Duodenal mucosa (tissue), 2 donors: Measurements from ENCODE around the gene GSN.

Source experiments
- H3K27ac ChIP-seq: one replicate; pipeline ENCODE4 v1.7.0; 2013; ENCODE audit warnings: low read depth, low read length
- H3K27me3 ChIP-seq, 2 donors: one replicate each; pipeline ENCODE4 v1.7.0; 2013; ENCODE audit warnings: low read length in 2 of 2, control low read depth in 1 of 2; ENCODE audit not compliant: insufficient read depth in 2 of 2, control insufficient read depth in 1 of 2
- H3K36me3 ChIP-seq, 2 donors: one replicate each; pipeline ENCODE4 v1.7.0; 2013; ENCODE audit warnings: low read length in 2 of 2, control low read depth in 1 of 2; ENCODE audit not compliant: insufficient read depth in 2 of 2, control insufficient read depth in 1 of 2
- H3K4me1 ChIP-seq, 2 donors: one replicate each; pipeline ENCODE4 v1.7.0; 2013; ENCODE audit warnings: low read length in 2 of 2, control low read depth in 1 of 2; ENCODE audit not compliant: insufficient read depth in 2 of 2, control insufficient read depth in 1 of 2
- H3K4me3 ChIP-seq, 2 donors: one replicate each; pipeline ENCODE4 v1.7.0; 2013; ENCODE audit warnings: low read length in 2 of 2, low read depth in 1 of 2
- H3K9ac ChIP-seq, 2 donors: one replicate each; pipeline ENCODE4 v1.7.0; 2013; ENCODE audit warnings: low read length in 2 of 2, low read depth in 1 of 2
- H3K9me3 ChIP-seq, 2 donors: one replicate each; pipeline ENCODE4 v1.7.0; 2013; ENCODE audit warnings: low read length in 2 of 2, control low read depth in 1 of 2; ENCODE audit not compliant: control insufficient read depth in 1 of 2

GSN gene

GRCh38 chr9:121313458-121314152 lies 45.6 kb downstream of the GSN start:
- no peak overlapping the region for H3K4me3 ChIP-seq
- H3K36me3 ChIP-seq, result peaks cover 46 to 54% of the 10 kb centered on the region in 2 donors
- H3K9ac ChIP-seq, result no peak overlapping the region
- H3K4me1 ChIP-seq, result peaks cover 0 to 3% of the 10 kb centered on the region in 2 donors
- no peaks in the 10 kb centered on the region for H3K27me3 ChIP-seq
- no peak overlapping the region for H3K27ac ChIP-seq
- no peaks in the 10 kb centered on the region for H3K9me3 ChIP-seq

- H3K4me1 ChIP-seq, result peaks cover 4 to 9% of the 10 kb centered on the region in 2 donors
Observed at GRCh38 chr9:121316378-121316777, 48.4 kb downstream of the GSN start.

GRCh38 chr9:121316852-121317373 lies 49.0 kb downstream of the GSN start:
- H3K4me3 ChIP-seq, result no peak overlapping the region
- peaks cover 34 to 49% of the 10 kb centered on the region in 2 donors for H3K36me3 ChIP-seq
- H3K27me3 ChIP-seq, result no peaks in the 10 kb centered on the region
- H3K9ac ChIP-seq, result no peak overlapping the region
- H3K9me3 ChIP-seq, result no peaks in the 10 kb centered on the region
- peaks cover 4 to 9% of the 10 kb centered on the region in 2 donors for H3K4me1 ChIP-seq
- no peak overlapping the region for H3K27ac ChIP-seq

More at GRCh38 chr9:121316378-121316777, 48.4 kb downstream of the GSN start:
- Histone ChIP-seq H3K27me3 (no peaks in the 10 kb centered on the region), H3K27ac (no peak overlapping the region), H3K36me3 (peaks cover 36 to 49% of the 10 kb centered on the region in 2 donors), H3K9ac (no peak overlapping the region), H3K9me3 (no peaks in the 10 kb centered on the region), H3K4me3 (no peak overlapping the region)

- peaks cover 4 to 18% of the 10 kb centered on the region in 2 donors for H3K4me1 ChIP-seq
- H3K9ac ChIP-seq, result no peak overlapping the region
- no peaks in the 10 kb centered on the region for H3K9me3 ChIP-seq
- H3K27ac ChIP-seq, result peak overlapping the region; percentile 13
- H3K36me3 ChIP-seq, result peaks cover 31 to 45% of the 10 kb centered on the region in 2 donors
- H3K27me3 ChIP-seq, result no peaks in the 10 kb centered on the region
- H3K4me3 ChIP-seq, result no peak overlapping the region
Observed at GRCh38 chr9:121317737-121318630, 50.0 kb downstream of the GSN start.

GRCh38 chr9:121318631-121319382 lies 50.8 kb downstream of the GSN start:
- Histone ChIP-seq H3K27me3 (no peaks in the 10 kb centered on the region), H3K4me3 (no peak overlapping the region), H3K36me3 (peaks cover 23 to 36% of the 10 kb centered on the region in 2 donors), H3K9me3 (no peaks in the 10 kb centered on the region), H3K9ac (no peak overlapping the region), H3K4me1 (peaks cover 4 to 18% of the 10 kb centered on the region in 2 donors), H3K27ac (no peak overlapping the region)

GRCh38 chr9:121319383-121319780 lies 51.4 kb downstream of the GSN start:
- peaks cover 4 to 18% of the 10 kb centered on the region in 2 donors for H3K4me1 ChIP-seq
- H3K9me3 ChIP-seq, result no peaks in the 10 kb centered on the region
- no peak overlapping the region for H3K4me3 ChIP-seq
- H3K27ac ChIP-seq, result no peak overlapping the region
- no peaks in the 10 kb centered on the region for H3K27me3 ChIP-seq
- peaks cover 23 to 36% of the 10 kb centered on the region in 2 donors for H3K36me3 ChIP-seq
- no peak overlapping the region for H3K9ac ChIP-seq

- Histone ChIP-seq H3K9me3 (no peaks in the 10 kb centered on the region), H3K36me3 (peaks cover 39 to 50% of the 10 kb centered on the region in 2 donors), H3K4me1 (peaks cover 6 to 18% of the 10 kb centered on the region in 2 donors)
Observed at GRCh38 chr9:121321016-121321503, 53.1 kb downstream of the GSN start.

GRCh38 chr9:121322037-121322736 lies 54.2 kb downstream of the GSN start:
- H3K36me3 ChIP-seq, result peaks cover 42 to 54% of the 10 kb centered on the region in 2 donors

More at GRCh38 chr9:121321016-121321503, 53.1 kb downstream of the GSN start:
- no peak overlapping the region for H3K9ac ChIP-seq
- H3K27ac ChIP-seq, result peak overlapping the region; percentile 30
- no peak overlapping the region for H3K4me3 ChIP-seq
- no peaks in the 10 kb centered on the region for H3K27me3 ChIP-seq

GRCh38 chr9:121322737-121323448 lies 54.9 kb downstream of the GSN start:
- Histone ChIP-seq H3K4me1 (peaks cover 6 to 23% of the 10 kb centered on the region in 2 donors), H3K9ac (no peak overlapping the region), H3K36me3 (peaks cover 38 to 52% of the 10 kb centered on the region in 2 donors), H3K27me3 (no peaks in the 10 kb centered on the region), H3K4me3 (no peak overlapping the region), H3K9me3 (no peaks in the 10 kb centered on the region), H3K27ac (peak overlapping the region; percentile 24)

More at GRCh38 chr9:121322037-121322736, 54.2 kb downstream of the GSN start:
- Histone ChIP-seq H3K27me3 (no peaks in the 10 kb centered on the region), H3K27ac (no peak overlapping the region), H3K9me3 (no peaks in the 10 kb centered on the region), H3K4me3 (no peak overlapping the region), H3K4me1 (peaks cover 6 to 23% of the 10 kb centered on the region in 2 donors), H3K9ac (no peak overlapping the region)
